ENCODE measurements around the gene THSD7B.
"Not testable (repeated sequence)": the region's sequence is repeated elsewhere in the genome, so short reads cannot be mapped to it uniquely, and the experiment has no call there.

Gene THSD7B

DNA sequence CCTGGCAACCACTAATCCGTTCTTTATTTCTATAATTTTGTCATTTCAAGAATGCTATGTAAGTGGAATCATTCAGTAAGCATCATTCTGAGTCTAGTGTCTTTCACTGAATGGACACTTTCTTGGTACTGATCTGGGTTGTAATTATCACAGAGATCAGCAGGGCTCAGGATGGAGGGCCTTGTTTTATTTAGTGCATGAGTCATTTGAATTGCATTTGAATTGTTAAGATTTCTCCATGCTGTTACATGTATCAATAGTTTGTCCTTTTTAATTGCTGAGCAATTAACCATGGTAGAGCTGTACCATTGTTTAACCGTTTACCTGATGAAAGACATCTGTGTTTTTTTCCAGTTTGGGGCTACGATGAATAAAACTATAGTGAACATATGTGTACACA lies 256.4 kb downstream of the THSD7B start:
- no peaks in the 10 kb centered on the region for H3K4me1 Mint-ChIP-seq
- H3K36me3 Mint-ChIP-seq: no peaks in the 10 kb centered on the region
- no peak overlapping the region for H3K27ac Mint-ChIP-seq
- no peak overlapping the region for H3K4me3 Mint-ChIP-seq
- no peak for DNase-seq (ENCODE audit: low spot score in 2 of 2)
- peaks cover 9% of the 10 kb centered on the region for H3K9me3 Mint-ChIP-seq
- no peak for ATAC-seq

DNA sequence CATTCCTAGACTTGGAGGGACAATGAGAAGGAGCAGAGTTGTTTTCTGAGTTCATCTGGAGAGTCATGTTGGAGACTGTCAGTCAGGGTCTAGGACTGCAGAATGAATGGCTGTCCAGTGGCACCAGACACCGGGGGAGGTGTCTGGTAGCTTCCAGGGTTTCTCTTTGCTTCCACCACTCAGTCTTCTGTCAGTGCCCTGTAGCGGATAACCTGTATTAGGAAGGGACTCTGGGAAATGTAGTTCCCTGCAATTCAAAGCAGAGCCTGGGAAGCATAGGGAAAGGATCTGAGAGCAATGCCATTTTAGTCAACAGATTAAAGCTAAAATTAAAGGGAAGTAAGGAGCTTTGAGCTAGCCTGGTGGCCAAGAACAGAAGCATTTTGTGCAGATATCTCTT lies 257.9 kb downstream of the THSD7B start:
- DNase-seq (ENCODE audit: low spot score in 2 of 2): no peak
- Mint-ChIP-seq H3K9me3 (peaks cover 9% of the 10 kb centered on the region), H3K4me1 (no peaks in the 10 kb centered on the region)

DNA sequence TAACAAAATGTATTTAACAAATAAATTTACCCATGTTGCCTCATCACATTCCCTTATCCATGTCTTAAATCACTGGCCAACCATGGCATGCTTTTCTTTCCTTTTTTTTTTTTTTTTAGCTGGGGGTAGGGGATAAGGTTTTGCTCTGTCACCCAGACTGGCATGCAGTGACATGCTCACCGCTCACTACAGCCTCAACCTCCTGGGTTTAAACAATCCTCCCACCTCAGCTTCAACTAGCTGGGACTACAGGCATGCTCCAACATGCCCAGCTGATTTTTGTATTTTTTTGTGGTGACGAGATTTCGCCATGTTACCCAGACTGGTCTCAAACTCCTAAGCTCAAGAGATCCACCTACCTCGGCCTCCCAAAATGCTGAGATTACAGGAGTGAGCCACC lies 266.4 kb downstream of the THSD7B start:
- no peak for DNase-seq (ENCODE audit: low spot score in 2 of 2)
- no peak overlapping the region for H3K27ac Mint-ChIP-seq
- H3K4me1 Mint-ChIP-seq: no peaks in the 10 kb centered on the region
- H3K36me3 Mint-ChIP-seq: no peaks in the 10 kb centered on the region
- no peak overlapping the region for H3K4me3 Mint-ChIP-seq
- ATAC-seq: no peak
- no peaks in the 10 kb centered on the region for H3K9me3 Mint-ChIP-seq

More for the DNA sequence above, 257.9 kb downstream of the THSD7B start:
- ATAC-seq: no peak
- no peak overlapping the region for H3K27ac Mint-ChIP-seq
- H3K36me3 Mint-ChIP-seq: no peaks in the 10 kb centered on the region
- H3K4me3 Mint-ChIP-seq: no peak overlapping the region

DNA sequence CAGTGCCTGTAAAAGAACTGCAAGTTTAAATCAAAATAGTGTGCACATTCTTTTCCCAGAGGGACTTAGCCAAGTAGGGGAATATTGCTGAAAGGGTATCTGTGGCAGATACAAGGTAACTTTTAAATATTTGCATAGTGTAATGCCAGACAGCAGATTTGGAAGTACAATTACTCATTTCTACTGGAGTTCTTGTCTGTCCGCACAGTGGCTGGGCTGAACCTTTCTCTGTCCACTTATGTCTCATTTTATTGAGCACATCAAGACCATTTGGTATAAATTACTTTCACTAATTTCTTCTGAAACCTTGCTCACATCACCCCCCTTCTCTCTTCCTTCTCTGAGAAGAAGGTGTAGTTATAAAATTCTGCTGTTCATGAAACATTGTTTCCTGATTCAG lies 271.3 kb downstream of the THSD7B start:
- no peak overlapping the region for H3K27ac Mint-ChIP-seq
- ATAC-seq (no peak), DNase-seq (ENCODE audit: low spot score in 2 of 2) (no peak)
- H3K4me1 Mint-ChIP-seq: no peaks in the 10 kb centered on the region
- H3K36me3 Mint-ChIP-seq: no peaks in the 10 kb centered on the region
- no peak overlapping the region for H3K4me3 Mint-ChIP-seq
- no peaks in the 10 kb centered on the region for H3K9me3 Mint-ChIP-seq

DNA sequence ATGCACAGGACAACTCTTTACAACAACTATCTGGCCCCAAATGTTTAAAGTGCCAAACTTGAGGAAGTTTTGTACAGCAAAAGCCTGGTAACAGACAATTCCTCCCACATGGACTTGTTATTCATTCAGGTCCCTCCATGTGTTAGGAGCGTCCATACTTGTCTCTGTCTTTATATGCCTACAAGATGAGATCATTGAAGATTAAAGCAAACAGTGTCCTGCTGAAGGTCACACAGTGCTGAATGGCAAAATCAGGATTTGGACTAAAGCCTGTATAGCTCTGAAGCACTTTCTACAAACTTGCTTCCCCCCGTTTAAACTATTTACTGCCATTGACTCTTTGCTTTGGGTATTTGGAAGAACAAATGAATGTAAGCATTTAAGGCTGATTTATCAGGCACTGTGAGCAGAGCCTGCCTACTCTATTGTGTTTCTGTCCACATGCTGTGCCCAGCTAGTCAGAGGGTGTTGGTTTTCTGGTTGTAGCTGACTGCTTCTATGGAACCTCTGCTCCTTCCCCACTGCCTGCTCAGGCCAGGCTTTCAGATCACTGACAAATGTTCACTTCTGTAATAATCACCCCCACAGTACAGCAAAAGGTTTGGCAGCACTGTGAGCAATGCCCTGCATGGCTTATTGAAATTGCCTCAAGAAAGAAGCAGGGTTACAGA lies 274.3 kb downstream of the THSD7B start:
- DNase-seq (ENCODE audit: low spot score in 2 of 2) (no peak), ATAC-seq (no peak)
- Mint-ChIP-seq H3K9me3 (no peaks in the 10 kb centered on the region), H3K4me1 (no peaks in the 10 kb centered on the region), H3K4me3 (no peak overlapping the region), H3K36me3 (no peaks in the 10 kb centered on the region), H3K27ac (no peak overlapping the region)

DNA sequence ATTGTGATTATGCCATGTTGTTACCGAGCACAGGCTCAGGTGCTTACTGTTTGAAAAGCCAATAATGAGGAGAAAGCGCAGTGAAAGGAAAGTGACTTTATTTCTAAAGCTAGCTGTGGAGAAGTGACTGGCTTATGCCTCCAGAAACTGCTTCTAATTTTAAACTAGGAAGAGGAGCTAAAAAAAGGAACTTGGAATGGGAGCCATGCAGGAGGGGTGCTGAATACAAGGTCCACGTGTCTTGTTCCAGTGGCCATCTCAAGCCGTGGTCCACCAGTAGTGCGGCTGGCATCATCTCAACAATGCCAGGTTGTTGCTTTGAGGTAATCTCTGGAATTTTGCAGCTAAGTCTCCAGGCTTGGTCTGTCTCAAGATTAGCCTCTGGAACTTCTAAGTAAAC lies 282.0 kb downstream of the THSD7B start:
- Mint-ChIP-seq H3K27ac (no peak overlapping the region), H3K36me3 (no peaks in the 10 kb centered on the region), H3K4me3 (no peak overlapping the region), H3K4me1 (no peaks in the 10 kb centered on the region), H3K9me3 (peaks cover 4% of the 10 kb centered on the region)
- ATAC-seq (no peak), DNase-seq (ENCODE audit: low spot score in 2 of 2) (no peak)

DNA sequence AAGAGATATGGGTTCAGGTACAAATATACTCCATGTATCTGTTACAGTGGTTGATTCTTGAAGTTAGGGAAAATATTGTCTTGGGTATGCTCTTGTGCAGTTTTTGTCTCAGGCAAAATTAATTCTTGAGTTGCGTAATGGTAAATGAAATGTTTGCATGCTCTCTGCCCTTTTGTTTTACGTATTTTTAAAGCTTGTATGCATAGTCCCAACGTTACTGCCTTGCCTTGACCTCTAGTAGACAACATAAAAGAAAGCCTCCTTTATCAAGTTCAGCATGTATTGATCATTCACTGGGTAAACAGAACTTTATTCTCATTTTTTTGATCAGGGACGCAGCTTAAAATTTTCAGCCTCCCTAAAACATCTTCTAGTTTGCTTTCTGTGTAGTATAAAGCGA lies 283.1 kb downstream of the THSD7B start:
- ATAC-seq: no peak
- Mint-ChIP-seq H3K27ac (no peak overlapping the region), H3K9me3 (peaks cover 4% of the 10 kb centered on the region), H3K4me3 (no peak overlapping the region), H3K4me1 (no peaks in the 10 kb centered on the region), H3K36me3 (no peaks in the 10 kb centered on the region)
- DNase-seq (ENCODE audit: low spot score in 2 of 2): no peak

DNA sequence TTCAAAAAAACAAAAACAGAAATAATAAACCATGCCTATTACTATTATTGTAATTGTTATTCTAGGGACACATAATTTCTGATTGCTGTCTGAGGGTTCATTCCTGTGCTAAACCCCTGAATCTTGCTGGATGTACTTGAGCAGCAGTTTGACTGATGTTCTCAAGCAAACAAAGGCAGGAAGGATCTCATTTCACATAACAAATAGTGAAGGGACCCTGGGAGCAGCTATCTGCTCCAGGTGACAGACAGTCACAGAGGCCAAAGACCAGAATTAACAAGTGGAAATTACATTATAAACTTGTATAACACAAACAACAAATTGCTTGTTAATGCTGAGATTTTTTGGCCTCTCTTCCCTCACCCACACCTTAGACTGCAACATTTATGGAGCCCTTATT lies 284.2 kb downstream of the THSD7B start:
- Mint-ChIP-seq H3K9me3 (peaks cover 4% of the 10 kb centered on the region), H3K27ac (no peak overlapping the region), H3K36me3 (no peaks in the 10 kb centered on the region), H3K4me3 (no peak overlapping the region), H3K4me1 (no peaks in the 10 kb centered on the region)
- DNase-seq (ENCODE audit: low spot score in 2 of 2): no peak
- ATAC-seq: no peak

DNA sequence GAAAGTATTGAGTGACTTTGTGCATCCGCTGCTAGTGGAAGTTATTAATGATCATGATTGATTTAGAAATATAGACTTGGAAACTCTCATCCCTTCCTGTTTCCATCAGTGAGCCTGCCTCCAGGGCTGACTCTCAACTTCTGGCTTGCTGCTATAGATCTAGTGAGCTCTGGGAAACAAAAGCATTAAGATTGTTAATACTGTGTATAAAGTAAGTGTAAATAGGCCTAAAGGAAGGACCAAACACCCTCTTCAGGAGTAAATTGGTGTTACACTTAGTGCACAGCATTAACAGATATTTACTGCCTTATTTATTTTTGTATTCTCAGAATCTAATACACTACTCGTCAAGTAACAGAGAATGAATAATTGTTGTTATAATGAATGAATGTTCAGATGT lies 285.6 kb downstream of the THSD7B start:
- DNase-seq (ENCODE audit: low spot score in 2 of 2) (no peak), ATAC-seq (no peak)
- no peaks in the 10 kb centered on the region for H3K36me3 Mint-ChIP-seq
- no peaks in the 10 kb centered on the region for H3K4me1 Mint-ChIP-seq
- no peak overlapping the region for H3K27ac Mint-ChIP-seq
- no peak overlapping the region for H3K4me3 Mint-ChIP-seq
- H3K9me3 Mint-ChIP-seq: peaks cover 3% of the 10 kb centered on the region

DNA sequence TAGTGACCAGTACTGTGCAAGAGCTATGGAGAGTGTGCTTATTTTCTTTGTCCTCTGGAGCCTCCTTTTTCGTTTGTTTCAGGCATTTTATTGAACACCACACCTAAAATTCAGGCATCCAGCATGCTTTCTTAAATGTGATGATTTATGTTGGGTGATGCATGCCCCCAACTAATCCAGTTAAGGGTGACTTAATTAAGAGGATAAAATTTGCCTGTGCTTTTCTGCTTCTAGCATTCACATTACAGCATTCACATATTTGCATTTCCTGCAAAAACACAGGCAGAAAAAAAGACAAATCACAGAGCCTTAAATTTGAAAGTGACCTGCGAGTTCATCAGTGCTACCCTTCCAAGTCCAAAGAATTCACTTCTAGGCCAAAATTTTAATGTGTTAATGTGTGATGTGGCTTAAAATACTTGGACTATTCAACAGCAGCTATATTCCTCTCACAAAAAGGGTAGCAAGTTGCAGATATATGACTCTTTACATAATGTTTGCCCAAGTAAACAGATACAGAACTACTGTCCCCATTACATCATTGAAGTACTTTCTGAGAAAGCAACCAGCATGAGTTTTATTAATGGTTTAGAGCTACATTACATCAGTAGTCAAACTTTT lies 286.5 kb downstream of the THSD7B start:
- ATAC-seq (no peak), DNase-seq (ENCODE audit: low spot score in 2 of 2) (no peak)
- Mint-ChIP-seq H3K4me1 (no peaks in the 10 kb centered on the region), H3K36me3 (no peaks in the 10 kb centered on the region), H3K27ac (no peak overlapping the region), H3K9me3 (no peaks in the 10 kb centered on the region), H3K4me3 (no peak overlapping the region)

DNA sequence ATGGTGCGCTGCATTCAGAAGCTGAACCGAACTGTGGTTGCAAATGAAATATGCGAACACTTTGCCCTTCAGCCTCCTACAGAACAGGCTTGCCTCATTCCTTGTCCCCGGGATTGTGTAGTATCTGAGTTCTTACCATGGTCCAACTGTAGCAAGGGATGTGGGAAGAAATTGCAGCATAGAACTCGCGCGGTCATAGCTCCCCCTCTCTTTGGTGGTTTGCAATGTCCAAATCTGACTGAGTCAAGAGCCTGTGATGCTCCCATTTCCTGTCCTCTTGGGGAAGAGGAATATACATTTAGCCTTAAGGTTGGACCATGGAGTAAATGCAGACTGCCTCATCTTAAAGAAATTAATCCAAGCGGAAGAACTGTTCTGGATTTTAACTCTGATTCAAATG lies 291.4 kb downstream of the THSD7B start:
- H3K36me3 Mint-ChIP-seq: no peaks in the 10 kb centered on the region
- no peaks in the 10 kb centered on the region for H3K4me1 Mint-ChIP-seq
- no peak overlapping the region for H3K4me3 Mint-ChIP-seq
- no peaks in the 10 kb centered on the region for H3K9me3 Mint-ChIP-seq
- H3K27ac Mint-ChIP-seq: no peak overlapping the region
- no peak for DNase-seq (ENCODE audit: low spot score in 2 of 2)
- ATAC-seq: no peak

DNA sequence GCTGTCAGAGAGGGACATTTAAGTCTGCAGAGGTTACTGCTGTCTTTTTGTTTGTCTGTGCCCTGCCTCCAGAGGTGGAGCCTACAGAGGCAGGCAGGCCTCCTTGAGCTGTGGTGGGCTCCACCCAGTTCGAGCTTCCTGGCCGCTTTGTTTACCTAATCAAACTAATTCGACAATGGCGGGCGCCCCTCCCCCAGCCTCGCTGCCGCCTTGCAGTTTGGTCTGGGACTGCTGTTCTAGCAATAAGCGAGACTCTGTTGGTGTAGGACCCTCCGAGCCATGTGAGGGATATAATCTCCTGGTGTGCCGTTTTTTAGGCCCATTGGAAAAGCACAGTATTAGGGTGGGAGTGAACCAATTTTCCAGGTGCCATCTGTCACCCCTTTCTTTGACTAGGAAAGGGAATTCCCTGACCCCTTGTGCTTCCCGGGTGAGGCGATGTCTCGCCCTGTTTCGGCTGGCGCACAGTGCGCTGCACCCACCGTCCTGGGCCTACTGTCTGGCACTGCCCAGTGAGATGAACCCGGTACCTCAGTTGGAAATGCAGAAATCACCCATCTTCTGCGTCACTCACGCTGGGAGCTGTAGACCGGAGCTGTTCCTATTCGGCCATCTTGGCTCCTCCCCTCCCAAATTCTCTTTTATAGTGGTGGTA lies 310.9 kb downstream of the THSD7B start:
- ATAC-seq; H3K4me1 Mint-ChIP-seq; DNase-seq (ENCODE audit: low spot score in 2 of 2); H3K9me3 Mint-ChIP-seq; H3K36me3 Mint-ChIP-seq; H3K4me3 Mint-ChIP-seq; H3K27ac Mint-ChIP-seq: not testable (repeated sequence)

DNA sequence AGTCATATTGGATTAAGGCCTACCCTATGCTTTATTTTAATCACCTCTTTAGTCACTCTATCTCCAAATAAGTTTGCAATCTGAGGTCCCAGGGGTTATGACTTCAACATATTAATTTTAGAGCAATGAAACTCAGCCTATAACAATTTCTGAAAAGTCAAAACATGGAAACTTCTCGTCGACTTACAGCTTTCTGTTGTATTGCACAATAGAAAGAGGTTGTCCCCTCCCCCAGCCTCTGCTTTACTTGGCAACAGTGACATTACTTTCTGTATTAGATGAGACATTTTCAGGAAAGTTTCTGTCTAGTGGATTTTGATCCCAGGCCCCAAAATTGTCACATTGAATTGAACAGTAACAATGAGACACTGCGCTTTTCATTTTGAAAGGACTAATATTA lies 326.4 kb downstream of the THSD7B start:
- no peak overlapping the region for H3K4me3 Mint-ChIP-seq
- DNase-seq (ENCODE audit: low spot score in 2 of 2) (no peak), ATAC-seq (no peak)
- H3K27ac Mint-ChIP-seq: no peak overlapping the region
- no peaks in the 10 kb centered on the region for H3K4me1 Mint-ChIP-seq
- H3K9me3 Mint-ChIP-seq: no peaks in the 10 kb centered on the region
- H3K36me3 Mint-ChIP-seq: no peaks in the 10 kb centered on the region

DNA sequence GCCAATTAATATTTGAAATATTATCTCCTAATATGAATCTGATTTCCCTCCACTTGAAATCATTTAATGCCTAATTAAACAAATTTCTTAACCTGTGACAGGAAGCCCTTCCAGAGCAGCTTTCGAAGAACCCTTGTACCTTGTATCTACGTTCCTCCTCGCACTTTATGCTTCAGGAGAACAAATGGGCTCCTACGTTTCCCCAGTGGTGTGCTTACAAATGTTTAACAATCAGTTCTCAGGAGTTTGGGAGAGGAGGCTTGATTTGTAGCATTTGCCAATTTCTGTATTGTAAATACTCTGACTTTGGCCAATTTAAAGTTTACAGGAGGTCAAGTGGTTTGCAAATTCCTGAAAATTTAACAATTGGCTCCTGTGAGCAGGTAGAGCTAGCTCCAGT lies 327.8 kb downstream of the THSD7B start:
- ATAC-seq (no peak), DNase-seq (ENCODE audit: low spot score in 2 of 2) (no peak)
- Mint-ChIP-seq H3K4me1 (no peaks in the 10 kb centered on the region), H3K36me3 (no peaks in the 10 kb centered on the region), H3K9me3 (no peaks in the 10 kb centered on the region), H3K4me3 (no peak overlapping the region), H3K27ac (no peak overlapping the region)

DNA sequence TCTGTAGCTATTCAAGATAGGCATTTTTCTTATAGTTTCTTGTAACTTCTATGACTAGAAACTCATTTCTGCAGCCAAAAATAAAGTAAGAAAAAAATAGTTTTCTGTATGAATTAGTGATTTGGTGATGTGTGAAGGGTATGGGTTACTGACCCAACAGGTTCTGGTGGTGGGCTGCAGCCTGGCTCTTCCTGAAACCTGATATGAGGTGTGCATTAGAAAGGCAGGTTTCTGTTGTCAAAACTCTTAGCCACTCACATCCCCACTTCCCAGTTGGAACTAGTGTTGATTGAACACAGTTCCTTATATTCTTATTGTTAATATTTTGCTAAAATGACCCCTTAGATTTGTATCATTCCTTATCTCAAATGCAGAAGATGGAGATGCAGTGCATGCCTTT lies 330.8 kb downstream of the THSD7B start:
- Mint-ChIP-seq H3K36me3 (no peaks in the 10 kb centered on the region), H3K9me3 (no peaks in the 10 kb centered on the region), H3K4me3 (no peak overlapping the region), H3K4me1 (no peaks in the 10 kb centered on the region), H3K27ac (no peak overlapping the region)
- DNase-seq (ENCODE audit: low spot score in 2 of 2) (no peak), ATAC-seq (no peak)

DNA sequence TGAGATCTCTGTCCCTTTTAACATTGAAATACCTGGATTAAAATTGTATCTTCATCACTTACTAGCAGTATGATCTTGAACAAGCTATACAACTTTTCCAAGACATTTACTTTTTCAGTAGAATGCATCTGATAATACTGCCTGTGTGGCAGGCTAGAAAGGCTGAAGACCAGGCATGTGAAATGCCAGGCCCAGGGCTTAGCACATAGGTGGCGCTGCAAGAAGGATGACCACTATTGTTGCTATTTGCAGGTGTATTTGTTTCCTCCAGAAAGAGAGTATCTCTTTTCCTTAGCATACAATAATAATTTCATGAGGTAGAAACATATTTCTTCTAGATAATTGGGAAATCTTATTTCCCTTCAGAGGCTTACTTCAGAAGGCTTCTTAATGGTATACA lies 331.3 kb downstream of the THSD7B start:
- DNase-seq (ENCODE audit: low spot score in 2 of 2) (no peak), ATAC-seq (no peak)
- no peaks in the 10 kb centered on the region for H3K36me3 Mint-ChIP-seq
- no peak overlapping the region for H3K27ac Mint-ChIP-seq
- H3K4me3 Mint-ChIP-seq: no peak overlapping the region
- H3K4me1 Mint-ChIP-seq: no peaks in the 10 kb centered on the region
- no peaks in the 10 kb centered on the region for H3K9me3 Mint-ChIP-seq

Measured in stimulated activated effector memory CD8-positive, alpha-beta T cell treated with anti-CD3 and anti-CD28 coated beads, Interleukin-12 subunit alpha, Interleukin-12 subunit beta, amount 100 ng/mL, for 72 hours (primary cell).